SK-N-MC (cell line): ENCODE measurements around the gene ZDHHC14.

Experiments
- EZH2 ChIP-seq: fragments of 200-600 bp; sonication (generic); IDR thresholded peaks from one replicate; pipeline ENCODE4 v1.6.1; 2017; ENCODE audit warnings: antibody characterized with exemption
- FOXP2 ChIP-seq: optimal IDR thresholded peaks from 2 replicates; pipeline ENCODE3; 2011; ENCODE audit warnings: mild to moderate bottlenecking, moderate library complexity; ENCODE audit not compliant: insufficient read depth; ENCODE audit errors: extremely low read length, control extremely low read depth
- POLR2AphosphoS5 ChIP-seq: IDR thresholded peaks from 2 replicates; pipeline ENCODE4 v1.6.1; 2012; ENCODE audit warnings: mild to moderate bottlenecking, low read depth, low read length, borderline replicate concordance

GRCh38 chr6:157390273-157391060 lies 9.5 kb downstream of the ZDHHC14 start:
- TF ChIP-seq POLR2AphosphoS5 (no peak), EZH2 (no peak), FOXP2 (no peak)
